GM21423 (cell line): ENCODE data around the gene MIXL1.
A peak's percentile ranks its signal among the peaks of the same experiment; 100 is the strongest.
"Not testable (repeated sequence)": the region's sequence is repeated elsewhere in the genome, so short reads cannot be mapped to it uniquely, and the experiment has no call there.

Source experiments
- ATAC-seq: cut with Tn5 transposase; IDR thresholded peaks from one replicate; pipeline ENCODE4 v1.9.1; 2021; ENCODE audit warnings: mild to moderate bottlenecking, moderate library complexity; ENCODE audit not compliant: unreplicated experiment

MIXL1 gene

GRCh38 chr1:226223157-226223785 lies at the start of gene MIXL1:
Gene MIXL1, plus strand, starts transcription at chr1:226223664. Its CDS starts 18 bp downstream, at chr1:226223682.
- ATAC-seq = peak; percentile 32

DNA sequence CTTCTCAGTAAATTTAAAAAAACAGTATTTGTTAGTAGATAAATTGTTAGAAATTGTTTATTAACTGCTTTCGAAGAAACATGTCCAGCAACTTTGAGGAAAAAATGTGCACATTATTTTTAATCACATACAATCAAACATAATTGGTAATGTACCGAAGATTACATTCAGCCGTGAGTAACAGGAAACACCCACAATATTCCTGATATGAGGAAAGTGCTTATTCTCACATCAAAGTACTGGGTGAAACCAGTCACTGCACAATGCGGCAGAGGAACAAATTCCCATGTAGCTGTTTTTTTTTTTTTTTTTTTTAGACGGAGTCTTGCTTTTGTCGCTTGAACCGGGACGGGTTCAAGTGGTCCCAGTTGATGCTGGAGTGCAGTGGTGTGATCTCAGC lies 46.6 kb upstream of the MIXL1 start:
- ATAC-seq = no peak

DNA sequence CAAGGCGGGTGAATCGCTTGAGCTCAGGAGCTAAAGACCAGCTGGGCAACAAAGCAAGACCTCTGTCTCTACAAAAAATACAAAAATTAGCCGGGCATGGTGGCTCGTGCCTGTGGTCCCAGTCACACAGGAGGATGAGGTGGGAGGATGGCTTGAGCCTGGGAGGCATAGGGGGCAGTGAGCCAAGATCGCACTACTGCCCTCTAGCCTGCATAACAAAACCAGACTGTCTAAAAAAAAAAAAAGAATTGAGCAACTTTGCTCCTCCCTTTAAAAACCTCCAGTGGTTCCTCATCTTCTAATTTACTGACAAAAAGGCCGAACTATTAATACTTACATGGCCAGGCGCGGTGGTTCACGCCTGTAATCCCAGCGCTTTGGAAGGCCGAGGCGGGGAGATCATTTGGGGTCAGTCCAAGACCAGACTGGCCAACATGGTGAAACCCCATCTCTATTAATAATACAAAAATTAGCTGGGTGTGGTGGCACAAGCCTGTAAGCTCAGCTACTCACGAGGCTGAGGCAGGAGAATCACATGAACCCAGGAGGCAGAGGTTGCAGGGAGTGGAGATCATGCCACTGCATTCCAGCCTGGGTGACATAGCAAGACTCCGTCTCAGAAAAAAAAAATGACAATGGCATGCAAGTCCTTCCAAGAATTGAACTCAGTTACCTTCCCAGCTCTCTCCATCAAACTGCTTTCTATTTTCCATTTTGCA lies 41.3 kb upstream of the MIXL1 start:
- ATAC-seq = no peak

DNA sequence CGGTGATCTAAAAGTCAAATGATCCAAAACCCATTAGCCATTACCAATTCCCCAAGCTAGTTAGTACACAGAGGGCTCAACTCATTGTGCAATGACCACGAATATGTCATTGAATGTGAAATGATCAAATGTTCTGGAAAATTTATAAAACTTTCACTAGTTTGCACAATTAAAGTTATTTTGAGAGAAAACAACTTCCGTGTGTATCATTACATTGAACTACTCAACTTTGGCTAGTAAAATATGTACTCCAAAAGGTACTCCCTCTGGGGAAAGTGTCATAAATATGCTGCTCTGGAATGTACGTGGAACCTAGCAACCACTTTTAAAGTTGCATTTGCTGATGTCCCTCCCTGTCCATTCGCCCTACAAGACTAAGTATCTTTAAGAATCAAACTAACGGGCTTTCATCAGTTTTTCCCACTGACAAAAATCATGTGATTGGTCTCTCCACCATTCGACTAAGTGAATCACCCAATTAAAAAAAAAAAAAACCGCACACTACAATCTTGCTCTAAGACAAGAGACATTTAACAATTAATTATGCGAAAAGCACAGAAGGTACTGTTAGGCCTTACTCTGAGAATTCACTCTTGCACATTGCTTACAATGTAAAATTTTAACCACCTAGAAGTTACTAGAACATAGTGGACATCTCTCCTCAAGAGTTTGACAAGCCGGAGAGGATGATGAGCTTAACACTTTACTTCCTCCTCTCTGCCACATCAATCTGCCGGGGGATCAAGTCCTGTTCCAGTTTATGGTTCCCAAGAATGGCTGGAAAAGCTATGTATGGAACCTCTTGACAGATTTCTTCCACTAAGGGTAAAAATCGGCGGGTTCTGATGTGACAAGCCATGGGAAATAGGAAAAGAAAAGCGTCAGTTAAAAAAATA lies 38.1 kb upstream of the MIXL1 start:
- no peak for ATAC-seq

DNA sequence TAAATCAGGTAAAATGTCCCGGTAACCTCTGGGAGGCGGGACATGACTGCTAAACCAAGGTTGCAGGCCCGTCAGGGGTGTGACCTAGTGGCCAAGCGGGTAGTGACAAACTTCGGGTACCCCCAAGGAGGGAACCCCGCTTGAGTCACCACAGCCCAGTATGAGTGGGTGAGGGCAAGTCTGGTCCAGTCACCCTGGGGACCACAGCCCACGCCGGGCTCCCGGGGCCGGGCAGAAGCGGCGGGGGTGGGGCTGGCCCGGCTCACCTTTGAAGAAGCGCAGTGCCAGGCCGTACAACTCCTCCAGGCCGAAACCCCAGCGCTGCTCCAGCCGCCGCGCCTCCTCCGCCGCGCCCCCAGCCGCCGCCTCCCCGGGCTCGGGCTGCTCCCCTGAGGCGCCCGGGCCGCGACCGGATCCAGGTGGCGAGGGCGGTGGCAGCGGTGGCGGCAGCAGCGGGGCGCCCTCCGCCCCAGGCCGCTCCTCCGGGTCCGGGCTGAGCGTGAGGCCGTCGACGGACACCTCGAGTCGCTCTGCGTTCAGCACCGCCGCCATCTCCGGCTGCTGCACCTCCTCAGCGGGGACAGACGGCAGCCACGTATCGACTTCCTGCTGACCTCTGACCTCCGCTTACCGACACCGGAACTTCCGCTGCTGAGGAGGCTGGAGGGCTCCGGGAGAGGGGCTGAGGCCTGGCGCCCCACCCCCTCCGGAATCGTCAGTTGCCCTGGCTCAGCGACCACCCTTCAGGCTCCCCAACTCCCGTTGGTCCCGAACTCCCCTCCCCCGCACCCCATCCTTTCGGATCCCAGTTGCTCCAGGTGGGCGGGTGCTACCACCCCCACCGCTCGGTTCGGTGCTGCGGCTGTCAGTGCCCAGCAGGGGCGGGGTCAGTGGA lies 37.1 kb upstream of the MIXL1 start, which contains the start of gene ACBD3:
Gene ACBD3, minus strand, starts transcription at position 618 of the 895 bp plus-strand sequence. Its CDS starts 66 bp downstream, at position 552.
- peak; percentile 97 for ATAC-seq

GRCh38 chr1:226187019-226187322 lies 36.5 kb upstream of the MIXL1 start:
- no peak for ATAC-seq

- no peak for ATAC-seq
Measured at GRCh38 chr1:226187380-226187779, 36.1 kb upstream of the MIXL1 start.

DNA sequence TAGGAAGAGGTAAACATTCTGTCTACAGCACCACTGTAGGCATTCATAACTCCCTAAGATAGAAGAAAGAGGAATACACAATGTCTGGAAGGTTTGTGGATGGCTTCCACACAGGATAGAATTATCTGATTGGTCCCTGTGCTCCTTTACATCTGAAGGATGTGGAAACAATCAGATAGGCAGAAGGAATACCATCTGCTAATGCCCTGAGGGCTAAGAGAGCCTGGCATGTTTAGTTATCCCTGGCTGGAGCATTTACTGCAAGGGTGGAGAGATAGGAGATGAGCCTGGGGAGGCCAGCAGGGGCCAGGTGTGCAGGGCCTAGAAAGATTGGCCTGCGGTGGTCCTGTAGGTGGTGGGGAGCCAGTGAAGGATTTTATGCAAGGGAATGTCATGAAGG lies 28.3 kb upstream of the MIXL1 start:
- ATAC-seq = no peak

DNA sequence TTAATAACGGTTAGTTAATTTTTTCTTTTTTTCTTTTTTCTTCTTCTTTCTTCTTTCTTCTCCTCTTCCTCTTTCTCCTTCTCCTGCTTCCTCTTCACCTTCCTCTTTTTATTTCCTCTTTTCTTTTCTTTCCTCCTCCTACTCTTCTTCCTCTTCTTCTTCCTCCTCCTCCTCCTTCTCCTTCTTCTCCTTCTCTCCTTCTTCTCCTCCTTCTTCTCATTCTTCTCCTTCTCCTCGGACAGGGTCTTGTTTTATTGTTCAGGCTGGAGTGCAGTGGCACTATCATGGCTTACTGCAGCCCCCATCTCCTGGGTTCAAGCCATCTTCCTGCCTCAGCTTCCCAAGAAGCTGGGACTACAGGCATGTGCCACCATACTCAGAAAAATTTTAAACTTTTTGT lies 23.5 kb upstream of the MIXL1 start:
- ATAC-seq = no peak

- ATAC-seq = peak; percentile 53
Measured at GRCh38 chr1:226201029-226201593, 22.4 kb upstream of the MIXL1 start.

DNA sequence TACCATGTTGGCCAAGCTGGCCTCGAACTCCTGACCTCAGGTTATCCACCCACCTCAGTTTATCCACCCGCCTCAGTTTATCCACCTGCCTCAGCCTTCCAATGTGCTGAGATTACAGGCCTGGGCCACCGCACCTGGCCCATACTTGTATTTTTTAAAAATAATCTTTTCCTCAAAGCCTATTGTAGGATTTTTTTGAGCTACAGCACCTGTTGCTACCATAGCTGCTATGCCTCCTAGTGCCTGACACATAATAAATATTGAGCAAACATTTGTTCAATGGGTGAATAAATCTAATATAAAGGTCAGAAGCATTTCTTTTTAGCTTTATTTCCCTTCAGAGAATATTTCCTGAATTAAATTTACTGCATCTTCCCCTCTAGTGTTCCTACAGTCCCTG lies 21.2 kb upstream of the MIXL1 start:
- no peak for ATAC-seq

DNA sequence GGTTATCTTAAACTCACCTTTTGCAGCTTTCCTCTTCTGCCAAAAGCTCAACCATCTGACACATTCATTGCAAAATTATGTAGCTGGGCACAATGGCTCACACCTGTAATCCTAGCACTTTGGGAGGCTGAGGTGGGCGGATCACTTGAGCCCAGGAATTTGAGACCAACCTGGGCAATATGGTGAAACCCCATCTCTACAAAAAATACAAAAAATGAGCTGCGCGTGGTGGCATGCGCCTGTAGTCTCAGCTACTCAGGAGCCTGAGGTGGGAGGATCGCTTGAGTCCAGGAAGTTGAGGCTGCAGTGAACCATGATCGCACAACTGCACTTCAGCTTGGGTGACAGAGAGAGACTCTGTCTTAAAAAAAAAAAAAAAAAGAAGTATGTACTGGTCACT lies 20.8 kb upstream of the MIXL1 start:
- ATAC-seq = not testable (repeated sequence)

DNA sequence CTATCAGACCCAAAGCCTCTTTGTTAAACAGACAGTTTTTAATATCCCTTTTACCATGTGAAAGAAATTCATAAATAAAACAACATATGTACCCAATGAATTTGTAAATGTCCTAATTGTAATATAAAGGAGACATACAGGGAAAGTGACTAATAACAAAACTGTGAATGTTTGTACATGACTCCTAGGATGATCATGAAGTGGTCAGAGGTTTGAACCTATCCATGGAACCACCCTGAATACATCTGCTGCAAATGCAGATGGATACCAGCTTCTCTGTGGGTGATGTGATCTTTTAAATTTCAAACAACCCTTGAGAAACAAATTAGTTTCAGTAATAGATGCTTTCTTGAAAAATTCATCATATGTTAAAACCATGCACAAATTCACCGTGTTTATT lies 20.2 kb upstream of the MIXL1 start:
- no peak for ATAC-seq

DNA sequence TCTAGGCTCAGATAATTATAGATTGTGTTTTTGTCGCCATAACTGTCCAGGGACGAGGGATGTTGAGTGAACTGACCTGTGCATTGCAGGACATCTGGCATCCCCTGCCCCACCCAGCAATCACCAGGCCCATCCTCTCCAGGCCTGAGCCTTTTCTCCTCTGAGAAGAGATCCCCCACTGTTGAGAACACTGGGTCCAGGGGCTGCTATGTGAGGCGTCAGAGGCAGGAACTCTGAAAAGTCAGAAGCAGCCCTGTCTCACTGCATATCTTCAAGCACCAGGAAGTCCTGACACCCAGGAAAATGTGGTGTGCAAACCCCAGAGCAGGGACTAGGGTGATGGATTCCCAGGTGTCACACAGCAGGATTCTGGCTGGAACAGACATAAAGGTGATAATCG lies 19.8 kb upstream of the MIXL1 start:
- ATAC-seq = no peak

GRCh38 chr1:226204198-226204597 lies 19.3 kb upstream of the MIXL1 start:
- ATAC-seq = no peak

DNA sequence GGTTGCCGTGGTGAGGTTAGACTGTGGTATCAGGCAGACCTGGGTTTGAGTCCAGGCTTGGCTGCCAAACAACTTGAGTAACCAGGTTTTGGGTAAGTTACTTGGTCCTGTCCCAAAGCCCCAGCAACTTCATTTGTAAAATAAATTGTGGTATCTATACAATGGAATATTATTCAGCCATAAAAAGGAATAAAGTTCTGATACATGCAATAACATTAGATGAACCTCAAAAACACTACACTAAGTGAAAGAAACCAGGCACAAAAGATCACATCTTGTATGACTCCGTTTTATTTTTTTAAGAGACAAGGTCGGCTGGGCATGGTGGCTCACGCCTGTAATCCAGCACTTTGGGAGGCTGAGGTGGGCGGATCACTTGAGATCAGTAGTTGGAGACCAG lies 16.4 kb upstream of the MIXL1 start:
- no peak for ATAC-seq

DNA sequence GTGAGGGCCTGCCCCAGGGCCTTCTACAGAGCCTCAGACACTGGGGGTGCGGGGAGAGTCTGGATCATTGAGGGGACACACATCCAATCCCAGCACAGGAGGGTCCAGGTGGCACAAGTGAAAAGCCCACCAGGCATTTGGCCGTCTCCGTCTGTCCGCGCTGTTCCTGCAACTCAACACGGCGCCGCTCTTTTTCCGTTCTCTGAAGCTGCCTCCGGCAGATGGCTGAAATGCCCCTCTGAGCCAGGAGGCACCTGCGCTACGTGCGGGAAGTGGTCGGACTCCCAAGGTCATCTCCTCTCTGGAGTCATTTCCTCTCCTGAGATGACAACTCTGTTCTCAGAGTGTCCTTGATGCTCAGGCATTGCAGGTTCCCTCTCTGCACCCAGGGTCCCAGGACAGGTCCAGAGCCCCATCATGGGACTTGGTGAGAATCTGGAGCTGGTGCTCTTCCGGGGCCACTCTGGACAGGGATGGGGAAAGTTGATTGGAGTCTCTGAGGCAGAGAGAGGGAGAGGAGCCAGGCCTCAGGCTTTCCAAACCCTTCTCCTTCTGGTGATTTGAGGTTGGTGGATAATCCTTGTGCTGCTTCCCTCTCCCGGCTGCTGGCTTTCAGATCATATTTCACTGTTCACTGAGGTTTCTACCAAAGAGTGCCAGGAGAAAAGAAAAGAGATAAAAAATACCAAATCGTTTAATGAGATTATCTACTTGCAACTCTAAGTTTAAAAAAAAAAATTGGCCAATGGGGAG lies 14.0 kb upstream of the MIXL1 start:
- no peak for ATAC-seq

GRCh38 chr1:226210571-226211176 lies 12.8 kb upstream of the MIXL1 start:
- no peak for ATAC-seq

GRCh38 chr1:226211181-226211821 lies 12.2 kb upstream of the MIXL1 start:
- ATAC-seq = no peak
